Ascending aorta (tissue), 2 donors: Measurements from ENCODE around the gene SOX2. TPM values are rescaled to one million over a fixed set of nuclear protein-coding genes. Genes with fewer than 3 reads are reported as not detected.

Experiments
- DNase-seq, 2 donors: peaks; one replicate each; pipeline ENCODE4 v3.0.0-alpha.2; 2019; ENCODE audit warnings: low spot score in 2 of 2
- H3K27ac ChIP-seq, 2 donors: fragments of 200-600 bp; sonication (generic); one replicate each; pipeline ENCODE4 v1.5.1; 2016 to 2017; ENCODE audit warnings: mild to moderate bottlenecking in 1 of 2
- H3K27me3 ChIP-seq: fragments of 200-600 bp; sonication (generic); one replicate; pipeline ENCODE4 v1.5.1; 2017
- H3K36me3 ChIP-seq, 2 donors: fragments of 200-600 bp; sonication (generic); one replicate each; pipeline ENCODE4 v1.5.1; 2016
- H3K4me1 ChIP-seq, 2 donors: fragments of 200-600 bp; sonication (generic); one replicate each; pipeline ENCODE4 v1.5.1; 2016 to 2017; ENCODE audit warnings: mild to moderate bottlenecking in 1 of 2
- H3K4me3 ChIP-seq, 2 donors: fragments of 200-600 bp; sonication (generic); one replicate each; pipeline ENCODE4 v1.5.1; 2016 to 2017; ENCODE audit warnings: mild to moderate bottlenecking in 1 of 2
- H3K9me3 ChIP-seq, 2 donors: fragments of 200-600 bp; sonication (generic); one replicate each; pipeline ENCODE4 v1.5.1; 2016
- CTCF ChIP-seq, 3 experiments: fragments of 200-600 bp in 2 of 3; fragments of 450-650 bp in 1 of 3; sonication (generic) in 2 of 3; IDR thresholded peaks; one replicate each; pipeline ENCODE4 v1.5.1; 2016 to 2019; ENCODE audit warnings: antibody characterized with exemption in 3 of 3, mild to moderate bottlenecking in 1 of 3, moderate library complexity in 1 of 3
- intact Hi-C: fragments of 100-400 bp; cut with DNase I; formaldehyde crosslinking; loops from one replicate; pipeline ENCODE4 v1.15.1; 2023
- total RNA-seq: library from RNA; depleted of rRNA; stranded (reverse); fragments of >200 nt; gene quantifications from one replicate; pipeline ENCODE4 v1.1.0, GENCODE V29; 2016

SOX2 gene
- total RNA-seq, 1 donor from 2014 or later = 2.0 TPM

GRCh38 chr3:181695661-181696491 lies 15.8 kb upstream of the SOX2 start:
- Histone ChIP-seq H3K9me3 (no peaks in the 10 kb centered on the region), H3K27me3 (peaks cover 35% of the 10 kb centered on the region), H3K27ac (no peak overlapping the region), H3K36me3 (no peaks in the 10 kb centered on the region), H3K4me1 (peaks cover 10 to 14% of the 10 kb centered on the region in 2 donors), H3K4me3 (peak overlapping the region; percentile 52 to 60)
- no peak for TF ChIP-seq CTCF (IDR thresholded peaks at IDR 0.05)
- intact Hi-C loops = no loop called here
- no peak for DNase-seq

GRCh38 chr3:181696626-181697230 lies 15.0 kb upstream of the SOX2 start:
- Histone ChIP-seq H3K36me3 (no peaks in the 10 kb centered on the region), H3K9me3 (no peaks in the 10 kb centered on the region), H3K27me3 (peaks cover 41% of the 10 kb centered on the region), H3K4me1 (peaks cover 10 to 14% of the 10 kb centered on the region in 2 donors), H3K27ac (no peak overlapping the region), H3K4me3 (peak overlapping the region in 1 of 2 donors; percentile 60)
- DNase-seq = no peak
- no peak for TF ChIP-seq CTCF (IDR thresholded peaks at IDR 0.05)
- intact Hi-C loops = no loop called here

GRCh38 chr3:181698263-181698954 lies 13.3 kb upstream of the SOX2 start:
- Histone ChIP-seq H3K4me1 (peaks cover 10 to 14% of the 10 kb centered on the region in 2 donors), H3K27ac (no peak overlapping the region)

GRCh38 chr3:181699171-181699903 lies 12.4 kb upstream of the SOX2 start:
- no peak overlapping the region for H3K27ac ChIP-seq
- H3K36me3 ChIP-seq = no peaks in the 10 kb centered on the region
- DNase-seq = no peak
- peaks cover 10 to 14% of the 10 kb centered on the region in 2 donors for H3K4me1 ChIP-seq
- peaks cover 64% of the 10 kb centered on the region for H3K27me3 ChIP-seq
- intact Hi-C loops = no loop called here
- no peaks in the 10 kb centered on the region for H3K9me3 ChIP-seq
- no peak overlapping the region for H3K4me3 ChIP-seq
- TF ChIP-seq CTCF (IDR thresholded peaks at IDR 0.05) = no peak

More at GRCh38 chr3:181698263-181698954, 13.3 kb upstream of the SOX2 start:
- TF ChIP-seq CTCF (IDR thresholded peaks at IDR 0.05) = no peak
- Histone ChIP-seq H3K9me3 (no peaks in the 10 kb centered on the region), H3K36me3 (no peaks in the 10 kb centered on the region), H3K27me3 (peaks cover 55% of the 10 kb centered on the region), H3K4me3 (no peak overlapping the region)
- no peak for DNase-seq
- intact Hi-C loops = no loop called here
